GM03348 (cell line): ENCODE data around the gene ACAP3.
A peak's percentile ranks its signal among the peaks of the same experiment; 100 is the strongest.

Source experiments
- DNase-seq: peaks from one replicate; pipeline ENCODE4 v3.0.0; 2012; ENCODE audit warnings: low spot score

Gene ACAP3

GRCh38 chr1:1299686-1300351, 7.9 kb downstream of the ACAP3 start:
- DNase-seq, result no peak

- DNase-seq, result no peak
These were observed 8.7 kb downstream of the ACAP3 start for GRCh38 chr1:1298861-1299685.

- DNase-seq, result no peak
These were observed 9.8 kb downstream of the ACAP3 start for GRCh38 chr1:1297802-1298424.

GRCh38 chr1:1296070-1297061, 11.4 kb downstream of the ACAP3 start:
- DNase-seq, result no peak

- DNase-seq, result no peak
These were observed 12.4 kb downstream of the ACAP3 start for GRCh38 chr1:1295154-1295923.

- DNase-seq, result no peak
These were observed 13.4 kb downstream of the ACAP3 start for GRCh38 chr1:1294250-1294890.

GRCh38 chr1:1293263-1294249, 14.2 kb downstream of the ACAP3 start:
- no peak for DNase-seq

- no peak for DNase-seq
These were observed 14.9 kb downstream of the ACAP3 start for GRCh38 chr1:1292851-1293250.

- no peak for DNase-seq
These were observed 15.3 kb downstream of the ACAP3 start for GRCh38 chr1:1292442-1292779.

GRCh38 chr1:1291548-1292441, 15.9 kb downstream of the ACAP3 start:
- DNase-seq, result peak; percentile 68

GRCh38 chr1:1291023-1291528, 16.7 kb downstream of the ACAP3 start:
- DNase-seq, result no peak

- peak; percentile 87 for DNase-seq
These were observed 17.4 kb downstream of the ACAP3 start for GRCh38 chr1:1290238-1290731.

- DNase-seq, result no peak
These were observed 20.2 kb downstream of the ACAP3 start for GRCh38 chr1:1287288-1288110.

GRCh38 chr1:1286313-1287261, 21.1 kb downstream of the ACAP3 start:
- DNase-seq, result no peak

GRCh38 chr1:1285611-1286311, 22.0 kb downstream of the ACAP3 start:
- DNase-seq, result no peak
